GM19193 (cell line): ENCODE data around the gene VAMP2.

Experiments
- POLR2A ChIP-seq: IDR thresholded peaks from 4 replicates; pipeline ENCODE4 v1.6.1; 2011; ENCODE audit not compliant: insufficient read depth, insufficient read length; ENCODE audit errors: extremely low read depth

VAMP2 gene

DNA sequence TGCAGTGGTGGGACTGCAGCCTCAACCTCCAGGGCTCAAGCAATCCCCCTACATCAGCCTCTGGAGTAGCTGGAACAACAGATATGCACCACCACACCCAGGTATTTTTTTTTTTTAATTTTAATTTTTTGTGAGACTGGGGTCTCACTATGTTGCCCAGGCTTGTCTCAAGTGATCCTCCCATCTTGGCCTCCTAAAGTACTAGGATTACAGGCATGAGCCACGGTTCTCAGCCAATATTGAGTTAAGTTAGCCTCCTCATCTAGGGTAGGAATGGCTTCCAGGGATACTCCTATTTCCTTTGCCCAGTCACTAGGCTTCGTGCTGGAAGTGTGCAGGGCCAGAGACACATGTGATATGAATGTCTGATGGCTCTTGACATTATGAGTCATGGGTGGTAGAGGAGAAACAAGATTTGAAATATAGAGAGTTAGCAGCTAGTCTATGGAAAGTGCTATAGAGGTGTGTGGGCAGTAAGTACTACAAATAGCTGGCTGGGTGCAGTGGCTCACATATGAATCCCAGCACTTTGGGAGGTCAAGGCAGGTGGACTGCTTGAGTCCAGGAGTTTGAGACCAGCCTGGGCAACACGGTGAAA is 30.8 kb downstream of the VAMP2 start:
- no peak for TF ChIP-seq POLR2A

DNA sequence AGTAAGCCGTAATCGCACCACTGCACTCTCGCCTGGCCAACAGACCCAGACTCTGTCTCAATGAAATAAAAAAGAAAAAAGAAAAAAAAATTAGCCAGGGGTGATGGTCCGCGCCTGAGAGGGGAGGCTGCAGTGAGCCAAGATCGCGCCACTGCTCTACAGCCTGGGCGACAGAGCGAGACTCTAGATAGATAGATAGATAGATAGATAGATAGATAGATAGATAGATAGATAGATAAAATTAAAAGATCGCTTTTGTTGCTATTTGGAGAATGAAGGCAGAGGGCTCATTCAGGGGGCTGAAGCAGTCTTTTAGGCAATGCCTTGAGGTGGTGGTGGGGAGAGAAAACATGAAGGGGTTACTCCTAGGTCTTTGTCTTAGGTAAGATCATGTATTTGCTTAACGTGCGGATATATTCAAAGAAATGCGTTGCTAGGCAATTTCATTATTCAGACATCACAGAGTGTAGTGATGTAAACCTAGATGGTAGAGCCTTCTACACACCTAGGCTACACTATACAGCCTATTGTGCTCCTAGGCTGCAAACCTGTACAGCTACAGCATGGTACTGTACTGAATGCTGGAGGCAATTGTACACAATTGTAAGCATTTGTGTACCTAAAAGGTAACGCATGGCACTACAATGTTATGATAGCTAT is 34.5 kb downstream of the VAMP2 start:
- no peak for TF ChIP-seq POLR2A

- peak; percentile 37 for TF ChIP-seq POLR2A
Measured at GRCh38 chr17:8126491-8127066, 36.2 kb downstream of the VAMP2 start.

DNA sequence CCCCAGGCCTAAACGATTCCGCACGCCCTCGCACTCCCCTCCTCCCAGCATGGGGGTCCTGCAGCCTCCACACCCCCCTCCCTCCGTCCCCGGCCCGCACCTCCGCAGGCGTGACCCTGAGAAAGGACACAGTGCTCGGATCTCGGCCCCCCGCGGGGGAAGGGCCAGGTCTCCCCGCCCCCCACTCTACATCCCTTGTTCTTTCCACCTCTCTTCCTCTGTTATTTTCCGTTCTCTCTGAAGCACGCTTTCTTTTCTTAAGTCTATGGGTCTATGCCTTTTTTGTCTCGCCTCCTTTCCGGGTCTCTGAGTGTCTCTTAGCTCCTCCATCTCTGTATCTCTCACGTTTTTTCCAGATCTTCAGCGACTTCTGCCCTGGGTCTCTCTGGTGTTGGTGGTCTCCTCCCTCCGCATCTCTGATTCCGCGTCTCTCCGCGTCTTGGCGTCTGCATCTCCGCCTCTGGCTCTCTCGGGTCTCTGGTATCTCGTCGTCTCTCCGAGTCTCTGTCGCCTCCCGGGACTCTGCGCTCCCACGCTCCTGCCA is 36.7 kb downstream of the VAMP2 start:
- no peak for TF ChIP-seq POLR2A

- peak; percentile 35 for TF ChIP-seq POLR2A
Measured at GRCh38 chr17:8125154-8125946, 37.4 kb downstream of the VAMP2 start.

DNA sequence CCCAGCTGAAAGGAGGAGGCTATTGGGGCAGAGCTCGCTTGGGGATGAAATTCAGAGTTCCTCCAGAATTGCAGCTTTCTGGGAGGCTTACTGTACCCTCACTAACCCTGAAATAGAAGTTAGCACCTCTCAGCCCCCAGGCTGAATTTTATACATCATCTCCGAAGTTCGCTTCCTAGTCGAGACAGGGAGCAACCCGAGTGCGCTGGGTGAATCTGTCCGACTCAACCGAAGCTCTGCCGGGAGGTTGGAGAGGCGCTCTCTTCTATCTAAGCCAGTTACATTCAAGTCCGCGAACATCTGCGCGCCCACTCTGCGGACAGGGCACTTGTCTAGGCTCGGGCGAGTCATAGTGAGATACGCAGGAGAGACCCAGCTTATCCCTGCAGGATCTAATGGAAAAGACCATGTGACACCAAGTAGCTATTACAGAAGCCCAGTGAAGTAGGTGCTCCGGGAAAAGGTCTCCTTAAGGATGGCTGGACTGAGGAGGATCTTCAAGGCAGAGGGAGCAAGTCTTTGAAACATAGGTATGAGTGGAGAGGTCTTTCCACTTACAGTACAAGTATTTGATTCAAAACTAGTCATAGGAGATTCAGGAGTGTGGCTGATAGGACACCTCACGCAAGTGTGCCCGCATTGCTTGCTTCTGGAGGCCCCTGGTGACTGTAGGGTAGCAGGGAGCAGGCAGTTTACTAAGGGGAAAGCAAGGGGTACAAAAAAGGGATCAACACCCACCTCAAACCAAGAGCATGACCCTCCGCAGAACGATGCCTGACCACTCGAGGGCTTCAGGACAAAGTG is 38.2 kb downstream of the VAMP2 start:
- no peak for TF ChIP-seq POLR2A

- TF ChIP-seq POLR2A: no peak
Measured at GRCh38 chr17:8123695-8124349, 38.9 kb downstream of the VAMP2 start, which contains the start of gene HES7. HES7 (minus strand) TSS chr17:8124106; CDS start chr17:8124084, 22 bp downstream.

- no peak for TF ChIP-seq POLR2A
Measured at GRCh38 chr17:8122924-8123694, 39.6 kb downstream of the VAMP2 start.

- no peak for TF ChIP-seq POLR2A
Measured at GRCh38 chr17:8122422-8122923, 40.3 kb downstream of the VAMP2 start.

DNA sequence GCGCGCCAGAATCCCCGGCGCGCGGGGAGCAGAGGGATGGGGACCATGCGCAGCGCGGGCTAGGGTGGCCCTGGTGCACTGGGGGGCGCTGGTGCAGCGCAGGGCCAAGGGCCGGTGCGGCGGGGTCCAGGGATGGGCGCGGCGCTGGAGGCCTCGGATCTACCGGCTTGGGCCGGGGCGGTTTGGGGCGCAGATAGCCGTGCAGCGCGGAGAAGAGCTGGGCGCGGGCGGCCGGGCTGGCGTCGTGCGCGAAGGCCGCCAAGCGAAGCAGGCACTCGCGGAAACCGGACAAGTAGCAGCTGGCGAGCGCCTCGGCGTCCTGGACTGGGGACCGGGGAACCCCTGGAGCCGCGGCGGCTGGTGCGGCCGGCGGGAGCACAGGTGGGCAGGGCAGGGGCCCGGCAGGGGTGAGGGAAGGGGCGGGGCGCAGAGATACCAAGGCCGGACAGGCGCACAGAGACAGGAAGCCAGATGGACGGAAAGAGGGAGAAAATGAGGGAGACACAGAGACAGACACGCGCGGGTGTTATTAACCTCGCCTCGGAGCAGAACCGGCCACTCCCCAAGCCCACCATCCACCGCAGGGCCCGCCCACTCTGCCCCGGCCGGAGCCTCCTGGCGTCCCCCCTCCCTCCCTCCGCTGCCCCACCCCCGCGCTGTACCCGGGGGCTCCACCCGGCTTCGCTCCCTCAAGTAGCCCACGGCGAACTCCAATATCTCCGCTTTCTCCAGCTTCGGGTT is 40.9 kb downstream of the VAMP2 start:
- TF ChIP-seq POLR2A: no peak

GRCh38 chr17:8121407-8121680 is 41.4 kb downstream of the VAMP2 start:
- TF ChIP-seq POLR2A: no peak
